GM12865 (cell line): ENCODE measurements around the gene PGAP3.

Source experiments
- DNase-seq: peaks from one replicate; pipeline ENCODE4 v3.0.0; 2010; ENCODE audit warnings: low read depth
- H3K4me3 ChIP-seq: 2 replicates; pipeline ENCODE4 v1.5.1; 2011; ENCODE audit warnings: mild to moderate bottlenecking, low read depth, low read length, control low read depth
- CTCF ChIP-seq: IDR thresholded peaks from 2 replicates; pipeline ENCODE4 v1.5.1; 2011; ENCODE audit warnings: low read length, control low read depth, low read depth, inconsistent platforms; ENCODE audit not compliant: insufficient read depth; ENCODE audit errors: missing control alignments

Gene PGAP3

GRCh38 chr17:39688945-39689344, 1.1 kb upstream of the PGAP3 start:
- DNase-seq: no peak
- no peak for TF ChIP-seq CTCF
- H3K4me3 ChIP-seq: peak overlapping the region; percentile 80

- DNase-seq: no peak
- peak overlapping the region; percentile 80 for H3K4me3 ChIP-seq
- TF ChIP-seq CTCF: no peak
Measured at GRCh38 chr17:39688475-39688835, 598 bp upstream of the PGAP3 start.

- H3K4me3 ChIP-seq: peak overlapping the region; percentile 80; the same call in 1 of the 2 replicates
- no peak for DNase-seq
- no peak for TF ChIP-seq CTCF
Measured at GRCh38 chr17:39687101-39687545, 734 bp downstream of the PGAP3 start.

- no peak for DNase-seq
- H3K4me3 ChIP-seq: no peak overlapping the region
- no peak for TF ChIP-seq CTCF
Measured at GRCh38 chr17:39684369-39685192, 3.3 kb downstream of the PGAP3 start.

- no peak overlapping the region for H3K4me3 ChIP-seq
- DNase-seq: no peak
- no peak for TF ChIP-seq CTCF
Measured at GRCh38 chr17:39683295-39683939, 4.4 kb downstream of the PGAP3 start.

GRCh38 chr17:39679521-39680192, 8.2 kb downstream of the PGAP3 start:
- H3K4me3 ChIP-seq: no peak overlapping the region
- TF ChIP-seq CTCF: no peak
- peak; percentile 42 for DNase-seq
